ENCODE data around the gene GALNTL6. TPM values are rescaled to one million over a fixed set of nuclear protein-coding genes. Genes with fewer than 3 reads are reported as not detected.

The GALNTL6 gene
- total RNA-seq, 1 donor from 2014 or later: 0.13 TPM

DNA sequence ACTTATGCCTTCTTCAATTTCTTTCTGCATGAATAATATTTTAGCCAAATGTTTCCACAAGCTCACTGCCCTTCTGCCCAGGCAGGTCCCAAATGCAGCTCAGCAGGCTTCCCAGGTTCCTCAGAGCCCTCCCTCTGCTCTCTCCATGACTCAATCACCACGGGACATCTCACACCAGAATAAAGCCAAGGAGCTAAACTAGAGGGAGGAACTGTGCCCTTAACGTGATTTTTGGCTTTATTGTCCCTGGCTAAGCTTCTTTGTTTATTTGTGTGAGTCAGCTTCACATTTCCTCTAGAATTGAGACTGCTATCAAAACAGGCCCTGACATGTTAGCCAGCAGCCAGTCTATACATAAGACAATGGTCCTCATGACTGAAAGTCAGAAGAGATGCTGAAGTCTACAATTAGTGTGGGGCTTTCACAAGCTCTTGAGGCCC is 1169.0 kb downstream of the GALNTL6 start:
- Histone ChIP-seq H3K36me3 (ENCODE audit: control insufficient read depth, insufficient read depth, low read length) (no peaks in the 10 kb centered on the region), H3K27me3 (ENCODE audit: control insufficient read depth, insufficient read depth, low read length) (no peaks in the 10 kb centered on the region), H3K4me3 (ENCODE audit: low read depth, low read length) (no peak overlapping the region)
- DNase-seq (ENCODE audit: low read depth): peak; percentile 56
- TF ChIP-seq, protein P1, sequence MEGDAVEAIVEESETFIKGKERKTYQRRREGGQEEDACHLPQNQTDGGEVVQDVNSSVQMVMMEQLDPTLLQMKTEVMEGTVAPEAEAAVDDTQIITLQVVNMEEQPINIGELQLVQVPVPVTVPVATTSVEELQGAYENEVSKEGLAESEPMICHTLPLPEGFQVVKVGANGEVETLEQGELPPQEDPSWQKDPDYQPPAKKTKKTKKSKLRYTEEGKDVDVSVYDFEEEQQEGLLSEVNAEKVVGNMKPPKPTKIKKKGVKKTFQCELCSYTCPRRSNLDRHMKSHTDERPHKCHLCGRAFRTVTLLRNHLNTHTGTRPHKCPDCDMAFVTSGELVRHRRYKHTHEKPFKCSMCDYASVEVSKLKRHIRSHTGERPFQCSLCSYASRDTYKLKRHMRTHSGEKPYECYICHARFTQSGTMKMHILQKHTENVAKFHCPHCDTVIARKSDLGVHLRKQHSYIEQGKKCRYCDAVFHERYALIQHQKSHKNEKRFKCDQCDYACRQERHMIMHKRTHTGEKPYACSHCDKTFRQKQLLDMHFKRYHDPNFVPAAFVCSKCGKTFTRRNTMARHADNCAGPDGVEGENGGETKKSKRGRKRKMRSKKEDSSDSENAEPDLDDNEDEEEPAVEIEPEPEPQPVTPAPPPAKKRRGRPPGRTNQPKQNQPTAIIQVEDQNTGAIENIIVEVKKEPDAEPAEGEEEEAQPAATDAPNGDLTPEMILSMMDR (IDR thresholded peaks at IDR 0.05; ENCODE audit: insufficient read depth, low read length, poor library complexity, severe bottlenecking): no peak

DNA sequence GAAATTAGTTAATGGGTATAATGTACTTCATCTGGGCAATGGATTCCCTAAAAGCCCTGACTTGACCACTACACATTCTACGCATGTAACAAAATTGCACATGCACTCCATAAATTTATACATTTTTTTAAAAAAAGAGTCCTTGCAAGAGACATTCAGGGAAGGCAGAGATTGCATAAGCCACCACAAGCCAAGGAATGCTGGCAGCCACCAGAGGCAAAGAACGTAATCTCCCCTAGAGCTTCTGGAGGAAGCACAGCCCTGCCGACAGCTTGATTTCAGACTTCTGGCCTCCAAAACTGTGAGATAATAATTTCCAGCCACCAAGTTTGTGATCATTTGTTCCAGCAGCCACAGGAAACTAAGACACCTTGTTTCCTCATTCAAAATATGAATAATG is 1169.8 kb downstream of the GALNTL6 start:
- no peaks in the 10 kb centered on the region for H3K36me3 ChIP-seq (ENCODE audit: control insufficient read depth, insufficient read depth, low read length)
- no peaks in the 10 kb centered on the region for H3K27me3 ChIP-seq (ENCODE audit: control insufficient read depth, insufficient read depth, low read length)
- DNase-seq (ENCODE audit: low read depth): no peak
- H3K4me3 ChIP-seq (ENCODE audit: low read depth, low read length): no peak overlapping the region
- TF ChIP-seq, protein P1 (IDR thresholded peaks at IDR 0.05; ENCODE audit: insufficient read depth, low read length, poor library complexity, severe bottlenecking): no peak

DNA sequence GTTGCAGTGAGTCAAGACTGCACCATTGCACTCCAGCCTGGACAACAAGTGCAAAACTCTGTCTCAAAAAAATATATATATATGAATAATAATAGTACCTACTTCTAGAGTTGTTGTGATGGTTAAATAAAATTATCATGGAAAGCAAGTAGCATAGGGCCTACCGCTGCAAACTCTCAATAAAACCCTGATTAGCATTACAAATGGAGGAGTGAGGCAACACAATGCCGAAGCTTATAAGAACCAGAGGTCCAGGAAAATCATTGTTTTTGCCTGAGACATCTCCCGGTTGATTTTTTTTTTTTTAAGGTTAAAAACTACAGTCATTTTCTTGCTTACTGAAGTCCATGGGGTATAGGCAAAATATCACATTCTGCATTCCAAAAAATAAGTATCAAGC is 1170.4 kb downstream of the GALNTL6 start:
- Histone ChIP-seq H3K27me3 (ENCODE audit: control insufficient read depth, insufficient read depth, low read length) (no peaks in the 10 kb centered on the region), H3K4me3 (ENCODE audit: low read depth, low read length) (no peak overlapping the region), H3K36me3 (ENCODE audit: control insufficient read depth, insufficient read depth, low read length) (no peaks in the 10 kb centered on the region)
- TF ChIP-seq, protein P1 (IDR thresholded peaks at IDR 0.05; ENCODE audit: insufficient read depth, low read length, poor library complexity, severe bottlenecking): no peak
- no peak for DNase-seq (ENCODE audit: low read depth)

DNA sequence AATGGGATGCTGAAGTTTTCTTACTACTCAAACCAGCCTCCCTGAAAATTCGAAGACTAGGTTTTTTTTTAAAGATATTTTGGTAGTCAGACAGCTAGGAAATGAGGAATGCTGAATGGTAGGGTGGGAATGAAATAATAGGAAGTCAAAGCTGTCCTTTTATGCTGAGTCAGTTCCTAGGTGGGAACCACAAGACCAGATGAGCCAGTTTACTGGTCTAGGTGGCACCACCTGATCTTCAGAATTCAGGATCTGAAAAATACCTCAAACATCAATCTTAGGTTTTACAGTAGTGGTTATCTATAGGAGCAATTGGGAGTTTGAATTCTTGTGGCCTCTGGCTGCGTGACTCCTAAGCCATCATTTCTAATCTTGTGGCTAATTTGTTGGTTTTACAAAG is 1172.3 kb downstream of the GALNTL6 start:
- TF ChIP-seq, protein P1 (IDR thresholded peaks at IDR 0.05; ENCODE audit: insufficient read depth, low read length, poor library complexity, severe bottlenecking): no peak
- DNase-seq (ENCODE audit: low read depth): no peak
- Histone ChIP-seq H3K27me3 (ENCODE audit: control insufficient read depth, insufficient read depth, low read length) (no peaks in the 10 kb centered on the region), H3K36me3 (ENCODE audit: control insufficient read depth, insufficient read depth, low read length) (no peaks in the 10 kb centered on the region), H3K4me3 (ENCODE audit: low read depth, low read length) (no peak overlapping the region)

DNA sequence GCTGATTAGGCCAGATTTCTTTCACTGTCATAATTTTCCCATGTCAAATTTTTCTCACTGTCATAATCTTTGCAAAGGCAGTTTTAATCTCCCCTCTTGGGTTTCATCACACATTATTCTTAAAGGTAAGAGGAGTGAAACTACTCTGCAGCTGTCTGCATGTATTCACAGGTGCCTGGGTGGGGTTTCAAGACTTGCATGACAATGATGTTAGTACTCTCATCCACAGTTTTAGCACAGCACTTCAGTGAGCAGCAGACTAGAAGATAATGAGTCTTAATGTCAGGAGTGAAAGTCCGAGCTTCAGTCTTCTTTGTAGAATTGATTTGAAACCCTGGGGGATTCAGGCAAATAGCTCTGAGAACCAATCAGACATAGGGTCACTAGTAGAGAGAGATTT is 1172.9 kb downstream of the GALNTL6 start:
- TF ChIP-seq, protein P1 (IDR thresholded peaks at IDR 0.05; ENCODE audit: insufficient read depth, low read length, poor library complexity, severe bottlenecking): no peak
- Histone ChIP-seq H3K36me3 (ENCODE audit: control insufficient read depth, insufficient read depth, low read length) (no peaks in the 10 kb centered on the region), H3K27me3 (ENCODE audit: control insufficient read depth, insufficient read depth, low read length) (no peaks in the 10 kb centered on the region), H3K4me3 (ENCODE audit: low read depth, low read length) (no peak overlapping the region)
- DNase-seq (ENCODE audit: low read depth): no peak

Data from kidney epithelial cell (primary cell).